Kidney (tissue), 14 donors: Measurements from ENCODE around the gene KIF21B. TPM values are rescaled to one million over a fixed set of nuclear protein-coding genes. Genes with fewer than 3 reads are reported as not detected.

Experiments
- DNase-seq, 5 donors: peaks; one replicate each; pipeline ENCODE4 v3.0.0-alpha.2; 2013 to 2020
- FAIRE-seq: peaks from 2 replicates; lab custom pipeline; 2012; peaks lifted over from hg19 to GRCh38; lab: Jason Lieb, UNC
- H3K27ac ChIP-seq, 2 donors: one replicate each; pipeline ENCODE4 v1.7.0; 2013; ENCODE audit warnings: low read depth in 2 of 2, low read length in 2 of 2, inconsistent platforms in 1 of 2
- H3K27me3 ChIP-seq: one replicate; pipeline ENCODE4 v1.7.1; 2013; ENCODE audit warnings: low read length, inconsistent platforms; ENCODE audit not compliant: control insufficient read depth, insufficient read depth
- H3K36me3 ChIP-seq, 3 donors: one replicate each; pipeline versions ENCODE4 v1.7.0 to v1.7.1; 2013; ENCODE audit warnings: low read length in 3 of 3, control low read depth in 1 of 3, inconsistent platforms in 1 of 3; ENCODE audit not compliant: insufficient read depth in 3 of 3, control insufficient read depth in 2 of 3
- H3K4me1 ChIP-seq, 3 donors: one replicate each; pipeline versions ENCODE4 v1.7.0 to v1.7.1; 2013; ENCODE audit warnings: low read length in 3 of 3, inconsistent platforms in 1 of 3, low read depth in 1 of 3; ENCODE audit not compliant: control insufficient read depth in 2 of 3, insufficient read depth in 2 of 3
- H3K4me3 ChIP-seq, 3 donors: one replicate each; pipeline versions ENCODE4 v1.7.0 to v1.8.1; 2013; ENCODE audit warnings: low read length in 3 of 3, control low read depth in 1 of 3, inconsistent platforms in 1 of 3
- H3K9ac ChIP-seq, 3 donors: one replicate each; pipeline versions ENCODE4 v1.7.0 to v1.7.1; 2013; ENCODE audit warnings: low read length in 3 of 3, control low read depth in 1 of 3, inconsistent platforms in 1 of 3
- H3K9me3 ChIP-seq, 3 donors: one replicate each; pipeline versions ENCODE4 v1.7.0 to v1.7.1; 2013; ENCODE audit warnings: low read length in 3 of 3, control low read depth in 1 of 3, inconsistent platforms in 1 of 3; ENCODE audit not compliant: control insufficient read depth in 2 of 3, insufficient read depth in 1 of 3
- CTCF ChIP-seq: IDR thresholded peaks from 3 replicates; pipeline ENCODE4 v1.5.1; 2012; ENCODE audit warnings: mild to moderate bottlenecking, moderate library complexity, borderline replicate concordance; ENCODE audit not compliant: insufficient read depth; ENCODE audit errors: extremely low read depth
- intact Hi-C: fragments of 100-400 bp; cut with DNase I; formaldehyde crosslinking; loops from one replicate; pipeline ENCODE4 v1.11.1; 2022
- polyA plus RNA-seq: library from polyadenylated mRNA; stranded (reverse); fragments of 350-450 nt; fragmentation: Illumina TruSeq; extraction: RNeasy Lipid Tissue Mini Kit (QIAGEN cat#74804); gene quantifications from one replicate; pipeline ENCODE4 v1.2.3, GENCODE V29; 2014; ENCODE audit warnings: low read depth, low replicate concordance; ENCODE audit not compliant: insufficient read depth
- total RNA-seq: library from RNA; stranded (reverse); fragmentation: NEBNext Ultra II Directional; extraction: Animal tissue kit (Norgen Biotek cat#: 25700); gene quantifications from one replicate; pipeline ENCODE4 v1.2.1, GENCODE V29; 2021
- donor health status: control.
- donor health status: control.
- donor health status: control.
- donor health status: control.
- donor health status: control.
- donor health status: DM: yes; HTN: yes; CAD: no.
- donor health status: Normal renal cell carcinoma (clear cell type).

The KIF21B gene
- total and polyA plus RNA-seq, 2 donors from 2014 or later: 0.19 to 5.6 TPM

GRCh38 chr1:201054091-201054543 is 30.6 kb upstream of the KIF21B start:
- no peak overlapping the region for H3K4me3 ChIP-seq
- peaks cover 0 to 9% (median 2%) of the 10 kb centered on the region in 3 donors for H3K4me1 ChIP-seq
- H3K36me3 ChIP-seq: no peaks in the 10 kb centered on the region
- intact Hi-C loops: no loop called here
- no peak for FAIRE-seq
- TF ChIP-seq CTCF: no peak
- no peak overlapping the region for H3K27ac ChIP-seq
- DNase-seq: no peak
- H3K9me3 ChIP-seq: no peaks in the 10 kb centered on the region
- H3K27me3 ChIP-seq: no peaks in the 10 kb centered on the region
- H3K9ac ChIP-seq: no peak overlapping the region

- Histone ChIP-seq H3K9ac (no peak overlapping the region), H3K9me3 (no peaks in the 10 kb centered on the region), H3K36me3 (no peaks in the 10 kb centered on the region), H3K27me3 (no peaks in the 10 kb centered on the region), H3K27ac (no peak overlapping the region), H3K4me3 (no peak overlapping the region), H3K4me1 (peaks cover 0 to 9% (median 2%) of the 10 kb centered on the region in 3 donors)
- DNase-seq (no peak), FAIRE-seq (no peak)
- no peak for TF ChIP-seq CTCF
- intact Hi-C loops: no loop called here
Observed at GRCh38 chr1:201053155-201053860, 29.8 kb upstream of the KIF21B start.

GRCh38 chr1:201051399-201051798 is 27.9 kb upstream of the KIF21B start:
- intact Hi-C loops: no loop called here
- FAIRE-seq (no peak), DNase-seq (no peak)
- Histone ChIP-seq H3K4me3 (no peak overlapping the region), H3K9me3 (no peaks in the 10 kb centered on the region), H3K27me3 (no peaks in the 10 kb centered on the region), H3K27ac (no peak overlapping the region), H3K9ac (no peak overlapping the region), H3K4me1 (peaks cover 0 to 9% (median 2%) of the 10 kb centered on the region in 3 donors), H3K36me3 (no peaks in the 10 kb centered on the region)
- no peak for TF ChIP-seq CTCF
